ENCODE results near the gene GRIN1.

DNA sequence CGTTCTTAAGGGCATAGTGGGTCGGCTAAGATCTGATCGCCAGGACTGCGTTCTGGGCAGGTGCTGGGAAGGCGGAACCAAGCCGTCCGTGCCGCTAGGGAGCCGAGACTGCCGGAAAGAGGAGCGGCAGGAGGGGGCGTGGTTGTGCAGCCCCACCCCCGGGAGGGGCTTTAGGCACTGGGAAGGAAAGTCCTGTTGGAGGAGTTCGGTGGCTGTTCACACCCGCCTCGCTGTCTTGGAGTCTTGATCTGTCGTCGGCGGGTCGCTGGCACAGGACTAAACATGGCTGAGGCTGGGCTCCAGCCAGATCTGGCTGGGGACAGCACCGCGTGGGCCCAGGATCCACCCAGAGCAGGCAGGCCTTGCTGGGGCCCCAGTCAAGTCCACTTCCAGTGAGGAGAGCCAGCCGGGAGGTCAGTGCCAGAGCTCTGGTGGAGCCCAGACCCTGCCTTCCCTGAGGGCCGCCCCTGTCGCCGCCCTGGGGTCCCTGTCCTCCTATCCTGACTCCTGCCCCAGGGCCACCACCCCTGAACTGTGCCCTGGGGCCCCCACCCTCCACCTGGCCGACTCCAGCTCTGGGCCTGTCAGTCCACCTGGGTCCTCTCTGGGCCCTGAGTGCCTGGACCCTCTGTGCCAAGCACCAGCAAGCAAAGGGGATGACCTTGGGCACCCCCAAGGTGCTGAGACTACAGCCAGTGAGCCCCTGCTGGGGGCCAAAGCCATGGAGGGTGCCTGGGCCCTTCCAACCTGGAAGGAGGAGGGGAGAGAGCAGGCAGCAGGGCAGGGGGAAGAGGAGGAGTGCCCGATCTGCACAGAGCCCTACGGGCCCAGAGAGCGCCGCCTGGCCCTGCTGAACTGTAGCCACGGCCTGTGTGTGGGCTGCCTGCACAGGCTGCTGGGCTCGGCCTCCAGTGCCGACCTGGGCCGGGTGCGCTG is 78.6 kb downstream of the GRIN1 start:
- TF ChIP-seq CTCF (IDR thresholded peaks at IDR 0.05) (no peak), POLR2A (IDR thresholded peaks at IDR 0.05) (peak in 1 of 2 donors; percentile 23)

Data from thyroid gland (tissue), 4 donors.